Karpas-422 (cell line): ENCODE results near the gene PTPRO. TPM values are rescaled to one million over a fixed set of nuclear protein-coding genes. Genes with fewer than 3 reads are reported as not detected.

Experiments used
- DNase-seq: peaks from one replicate; pipeline ENCODE4 v3.0.0-alpha.2; 2015
- H2AFZ ChIP-seq: fragments of 200-600 bp; sonication (generic); 2 replicates; pipeline ENCODE4 v1.6.1; 2014; ENCODE audit warnings: antibody characterized with exemption, low read length, mixed read lengths
- H3K27ac ChIP-seq: fragments of 200-600 bp; sonication (generic); 2 replicates; pipeline ENCODE4 v1.5.1; 2014; ENCODE audit warnings: mild to moderate bottlenecking, low read length, moderate library complexity
- H3K27me3 ChIP-seq: fragments of 200-600 bp; sonication (generic); 2 replicates; pipeline ENCODE4 v1.6.1; 2014; ENCODE audit warnings: low read length, mixed read lengths
- H3K36me3 ChIP-seq: fragments of 200-600 bp; sonication (generic); 2 replicates; pipeline ENCODE4 v1.6.1; 2014; ENCODE audit warnings: low read length, mixed read lengths; ENCODE audit not compliant: insufficient read depth
- H3K4me1 ChIP-seq: fragments of 200-600 bp; sonication (generic); 2 replicates; pipeline ENCODE4 v1.6.1; 2014; ENCODE audit warnings: mild to moderate bottlenecking, low read length, mixed read lengths
- H3K4me2 ChIP-seq: fragments of 200-600 bp; sonication (generic); 2 replicates; pipeline ENCODE4 v1.6.1; 2014; ENCODE audit warnings: low read length, low read depth, mild to moderate bottlenecking; ENCODE audit not compliant: poor library complexity, severe bottlenecking
- H3K4me3 ChIP-seq: fragments of 200-600 bp; sonication (generic); 2 replicates; pipeline ENCODE4 v1.5.1; 2014; ENCODE audit warnings: mild to moderate bottlenecking, antibody characterized with exemption, low read length, mixed read lengths
- H3K79me2 ChIP-seq: fragments of 200-600 bp; sonication (generic); 2 replicates; pipeline ENCODE4 v1.6.1; 2014; ENCODE audit warnings: mild to moderate bottlenecking, low read length, mixed read lengths
- H3K9ac ChIP-seq: fragments of 200-600 bp; sonication (generic); 2 replicates; pipeline ENCODE4 v1.6.0; 2014; ENCODE audit warnings: low read length
- H3K9me2 ChIP-seq: fragments of 200-600 bp; sonication (generic), shearing (Covaris generic); replicated peaks from 2 replicates; pipeline ENCODE4 v1.6.0; 2014; ENCODE audit warnings: mild to moderate bottlenecking, low read length, moderate library complexity; ENCODE audit not compliant: insufficient read depth
- H3K9me3 ChIP-seq: fragments of 300-700, 200-600 bp; sonication (generic); 2 replicates; pipeline ENCODE4 v1.6.1; 2014; ENCODE audit warnings: low read length, mixed read lengths
- H4K20me1 ChIP-seq: fragments of 200-600 bp; sonication (generic); 2 replicates; pipeline ENCODE4 v1.6.1; 2014; ENCODE audit warnings: mild to moderate bottlenecking, antibody characterized with exemption, low read length, low read depth; ENCODE audit not compliant: insufficient read depth
- total RNA-seq: library from RNA; depleted of rRNA; stranded (reverse); fragments of >200 nt; shearing (Covaris generic); gene quantifications from 2 replicates; pipeline ENCODE4 v1.2.3, GENCODE V29; 2014; ENCODE audit warnings: low replicate concordance

PTPRO gene
- total RNA-seq, 1 experiment from 2014 or later: not detected

DNA sequence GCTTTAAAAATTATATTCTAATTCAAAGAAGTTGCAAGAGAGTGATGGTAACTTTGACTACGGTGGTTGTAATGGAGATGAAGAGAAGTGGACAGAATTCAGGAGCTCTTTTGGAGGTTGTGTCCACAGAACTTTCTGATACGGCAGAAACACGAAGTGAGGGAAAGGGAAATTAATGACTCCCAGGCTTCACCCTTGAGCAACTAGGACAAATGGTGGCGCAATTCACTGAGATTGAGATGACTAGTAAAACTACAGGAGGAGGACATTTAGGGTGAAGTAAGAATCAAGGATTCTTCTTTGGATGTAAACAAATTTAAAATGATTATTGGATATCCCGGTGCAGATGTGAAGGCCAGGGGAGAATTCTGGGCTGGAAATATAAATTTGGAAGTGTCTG, 212.6 kb downstream of the PTPRO start:
- H3K4me1 ChIP-seq: peaks cover 7% of the 10 kb centered on the region; the same call in 1 of the 2 replicates
- H3K4me2 ChIP-seq: no peak overlapping the region
- H3K9me2 ChIP-seq: no peaks in the 10 kb centered on the region
- no peak overlapping the region for H2AFZ ChIP-seq
- H4K20me1 ChIP-seq: no peaks in the 10 kb centered on the region
- H3K9me3 ChIP-seq: no peaks in the 10 kb centered on the region
- H3K36me3 ChIP-seq: no peaks in the 10 kb centered on the region
- no peak overlapping the region for H3K9ac ChIP-seq
- no peak for DNase-seq
- no peak overlapping the region for H3K27ac ChIP-seq
- H3K27me3 ChIP-seq: no peaks in the 10 kb centered on the region
- no peaks in the 10 kb centered on the region for H3K79me2 ChIP-seq
- no peak overlapping the region for H3K4me3 ChIP-seq

DNA sequence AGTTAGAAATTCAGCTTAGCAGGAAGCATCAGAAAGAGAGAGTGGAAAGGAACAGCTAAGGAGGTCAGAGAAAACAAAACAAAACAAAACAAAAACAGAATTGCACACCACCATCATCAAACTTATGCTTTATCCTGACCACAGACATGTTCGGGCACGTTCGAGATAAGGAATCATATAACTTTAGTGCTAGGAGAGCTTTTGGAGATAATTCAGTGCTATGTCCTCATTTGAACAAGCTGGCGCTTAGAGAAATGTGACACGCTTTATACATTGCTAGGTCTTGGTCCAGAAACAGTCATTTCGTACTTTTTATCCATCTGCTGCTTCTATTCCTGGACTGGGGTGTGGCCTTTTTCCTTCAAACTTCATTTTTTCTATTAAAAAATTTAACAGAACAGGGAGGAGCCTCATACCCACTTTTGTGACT, 213.1 kb downstream of the PTPRO start:
- H3K9me2 ChIP-seq: no peaks in the 10 kb centered on the region
- H3K9me3 ChIP-seq: no peaks in the 10 kb centered on the region
- no peaks in the 10 kb centered on the region for H3K36me3 ChIP-seq
- H3K9ac ChIP-seq: no peak overlapping the region
- no peak overlapping the region for H2AFZ ChIP-seq
- DNase-seq: no peak
- H4K20me1 ChIP-seq: no peaks in the 10 kb centered on the region
- no peak overlapping the region for H3K4me3 ChIP-seq
- peaks cover 7% of the 10 kb centered on the region; the same call in 1 of the 2 replicates for H3K4me1 ChIP-seq
- H3K27ac ChIP-seq: no peak overlapping the region
- H3K27me3 ChIP-seq: no peaks in the 10 kb centered on the region
- no peaks in the 10 kb centered on the region for H3K79me2 ChIP-seq
- no peak overlapping the region for H3K4me2 ChIP-seq

DNA sequence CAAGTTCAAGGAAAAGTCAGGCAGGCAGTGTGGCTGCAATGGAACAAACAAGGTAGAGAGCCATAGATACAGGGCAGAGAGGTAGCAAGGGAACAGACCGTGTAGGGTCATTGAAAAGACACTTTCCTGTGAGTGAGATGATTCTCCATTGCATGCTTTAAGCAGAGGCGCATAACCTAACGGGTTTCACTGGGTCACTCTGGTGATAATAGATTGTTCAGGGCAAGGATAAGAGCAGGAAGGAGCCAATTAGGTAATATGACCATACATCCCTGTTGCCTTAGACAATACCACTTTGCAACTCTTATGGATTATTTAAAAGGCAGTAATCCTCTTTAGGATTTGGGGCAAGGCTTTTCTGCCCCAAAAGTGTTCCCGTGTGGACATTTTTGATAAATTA, 214.1 kb downstream of the PTPRO start:
- H3K4me2 ChIP-seq: no peak overlapping the region
- no peak for DNase-seq

DNA sequence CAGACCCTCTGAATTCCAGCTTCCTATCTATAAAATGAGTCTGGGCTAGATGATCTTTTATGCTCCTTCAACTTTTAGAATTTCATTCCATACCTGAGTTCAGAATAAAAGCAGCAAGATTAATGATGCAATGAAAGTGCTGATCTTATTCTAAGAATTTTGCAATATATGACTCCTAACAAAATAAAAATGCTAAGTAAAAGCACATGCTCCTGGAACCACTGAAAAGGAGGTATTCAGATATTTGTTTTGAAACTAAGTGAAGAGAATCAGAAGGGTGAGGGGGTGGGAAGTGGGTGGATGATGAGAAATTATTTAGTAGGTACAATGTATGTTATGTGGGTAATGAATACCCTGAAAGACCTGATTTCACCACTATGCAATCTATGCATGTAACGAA, 216.6 kb downstream of the PTPRO start:
- H3K79me2 ChIP-seq: no peaks in the 10 kb centered on the region
- DNase-seq: no peak
- no peaks in the 10 kb centered on the region for H3K27me3 ChIP-seq
- no peak overlapping the region for H2AFZ ChIP-seq
- H3K4me2 ChIP-seq: no peak overlapping the region
- H3K36me3 ChIP-seq: no peaks in the 10 kb centered on the region
- no peak overlapping the region for H3K9ac ChIP-seq
- no peaks in the 10 kb centered on the region for H3K9me3 ChIP-seq
- peaks cover 7% of the 10 kb centered on the region; the same call in 1 of the 2 replicates for H3K4me1 ChIP-seq
- H3K27ac ChIP-seq: no peak overlapping the region
- no peaks in the 10 kb centered on the region for H3K9me2 ChIP-seq
- no peak overlapping the region for H3K4me3 ChIP-seq
- no peaks in the 10 kb centered on the region for H4K20me1 ChIP-seq

More for the DNA sequence above, 214.1 kb downstream of the PTPRO start:
- Histone ChIP-seq H3K9ac (no peak overlapping the region), H3K27me3 (no peaks in the 10 kb centered on the region), H3K9me2 (no peaks in the 10 kb centered on the region), H3K36me3 (no peaks in the 10 kb centered on the region), H4K20me1 (no peaks in the 10 kb centered on the region), H3K9me3 (no peaks in the 10 kb centered on the region), H3K4me1 (peaks cover 7% of the 10 kb centered on the region; the same call in 1 of the 2 replicates), H3K79me2 (no peaks in the 10 kb centered on the region), H3K27ac (no peak overlapping the region), H2AFZ (no peak overlapping the region), H3K4me3 (no peak overlapping the region)

DNA sequence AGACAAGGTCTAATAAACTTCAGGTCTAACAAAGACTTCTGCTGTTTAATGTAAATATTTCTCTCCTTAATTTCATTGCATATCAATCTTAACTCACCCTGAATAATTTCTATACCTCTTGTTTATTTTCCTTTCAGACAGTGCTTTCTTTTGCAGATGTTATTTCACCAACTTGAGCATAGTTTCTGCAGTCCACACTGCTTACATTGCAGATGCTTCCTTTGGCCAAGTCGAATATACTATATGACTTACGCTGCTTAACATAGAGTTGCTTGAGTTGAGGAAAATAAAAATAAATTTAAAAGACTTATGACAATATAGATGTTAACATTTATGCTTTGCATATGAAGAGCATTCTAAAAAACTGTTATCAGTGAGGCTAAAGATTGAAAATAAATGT, 217.7 kb downstream of the PTPRO start:
- Histone ChIP-seq H4K20me1 (no peaks in the 10 kb centered on the region), H3K79me2 (no peaks in the 10 kb centered on the region), H3K9me2 (no peaks in the 10 kb centered on the region), H3K36me3 (no peaks in the 10 kb centered on the region), H3K27me3 (no peaks in the 10 kb centered on the region), H3K4me3 (no peak overlapping the region), H3K4me2 (no peak overlapping the region), H2AFZ (no peak overlapping the region), H3K27ac (no peak overlapping the region), H3K9me3 (no peaks in the 10 kb centered on the region), H3K4me1 (no peaks in the 10 kb centered on the region), H3K9ac (no peak overlapping the region)
- no peak for DNase-seq

DNA sequence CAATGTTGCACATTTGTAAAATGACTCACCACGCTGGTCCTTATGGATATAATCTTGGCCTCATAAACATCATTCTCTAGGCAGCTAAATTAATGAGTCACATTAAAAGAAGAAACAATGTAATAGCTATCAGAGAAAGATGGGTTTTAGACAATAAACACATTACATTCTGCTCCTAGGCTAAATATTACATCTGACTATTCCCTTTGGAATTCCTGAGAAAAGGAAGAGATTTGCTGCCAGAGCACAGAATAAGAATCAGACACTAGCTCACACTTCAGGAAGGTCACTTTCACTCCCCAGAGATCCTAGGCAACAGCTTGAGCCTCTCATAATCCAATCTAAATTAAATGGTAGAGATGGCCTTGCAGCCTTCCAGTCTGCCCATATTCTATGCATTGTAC, 218.2 kb downstream of the PTPRO start:
- Histone ChIP-seq H3K9ac (no peak overlapping the region), H2AFZ (no peak overlapping the region)

DNA sequence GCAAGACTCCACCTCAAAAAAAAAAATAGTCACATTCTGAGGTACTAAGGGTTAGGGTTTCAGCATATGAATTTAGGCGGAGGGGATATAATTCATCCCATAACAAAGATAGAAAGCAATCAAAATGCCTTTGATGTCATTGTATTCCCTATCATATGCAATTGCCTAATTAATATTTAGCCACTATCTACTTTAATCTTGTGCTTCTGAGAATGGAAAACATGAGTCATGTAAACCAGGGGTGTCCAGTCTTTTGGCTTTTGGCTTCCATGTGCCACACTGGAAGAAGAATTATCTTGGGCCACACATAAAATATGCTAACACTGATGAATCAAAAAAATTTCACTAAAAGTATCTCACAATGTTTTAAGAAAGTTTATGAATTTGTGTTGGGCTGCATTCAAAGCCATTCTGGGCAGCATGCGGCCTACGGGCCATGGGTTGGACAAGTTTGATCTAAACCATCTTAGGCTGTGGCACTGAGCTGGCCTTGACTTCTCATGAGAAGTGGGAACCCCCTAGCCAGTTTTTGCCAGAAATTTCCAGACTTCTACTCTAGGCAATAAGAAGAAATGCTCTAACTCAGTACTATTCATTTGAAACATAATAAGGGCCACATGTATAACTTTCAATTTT, 219.8 kb downstream of the PTPRO start:
- H3K27ac ChIP-seq: no peak overlapping the region
- no peaks in the 10 kb centered on the region for H3K27me3 ChIP-seq
- H2AFZ ChIP-seq: no peak overlapping the region
- no peaks in the 10 kb centered on the region for H3K9me3 ChIP-seq
- H3K4me3 ChIP-seq: no peak overlapping the region
- no peaks in the 10 kb centered on the region; the same call in 1 of the 2 replicates for H3K4me1 ChIP-seq
- DNase-seq: no peak
- H3K9ac ChIP-seq: no peak overlapping the region
- H4K20me1 ChIP-seq: no peaks in the 10 kb centered on the region
- no peak overlapping the region for H3K4me2 ChIP-seq
- no peaks in the 10 kb centered on the region for H3K79me2 ChIP-seq
- H3K9me2 ChIP-seq: no peaks in the 10 kb centered on the region
- H3K36me3 ChIP-seq: no peaks in the 10 kb centered on the region

More for the DNA sequence above, 218.2 kb downstream of the PTPRO start:
- Histone ChIP-seq H3K27ac (no peak overlapping the region), H3K4me2 (no peak overlapping the region), H3K9me3 (no peaks in the 10 kb centered on the region), H3K4me3 (no peak overlapping the region), H3K9me2 (no peaks in the 10 kb centered on the region), H3K4me1 (no peaks in the 10 kb centered on the region), H3K27me3 (no peaks in the 10 kb centered on the region), H3K79me2 (no peaks in the 10 kb centered on the region), H3K36me3 (no peaks in the 10 kb centered on the region), H4K20me1 (no peaks in the 10 kb centered on the region)
- no peak for DNase-seq

DNA sequence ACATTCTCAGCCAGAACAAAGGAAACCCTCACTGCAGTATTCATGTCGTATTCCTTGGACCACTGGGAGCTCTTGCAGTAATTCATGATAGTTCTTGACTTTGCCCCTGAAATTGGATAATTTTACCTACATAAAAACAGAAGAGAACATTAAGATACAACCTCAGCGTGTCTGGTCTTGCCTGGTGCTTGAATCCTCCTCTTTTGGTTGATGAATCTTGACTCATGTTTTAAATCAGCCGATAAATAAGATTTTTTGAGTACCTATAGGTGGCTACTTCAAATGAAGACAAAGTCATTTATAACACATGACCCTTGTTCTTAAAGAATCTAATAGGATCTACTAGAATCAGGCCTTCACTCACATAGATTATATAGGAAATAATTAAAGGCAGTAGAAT, 221.0 kb downstream of the PTPRO start:
- H2AFZ ChIP-seq: no peak overlapping the region
- no peak overlapping the region for H3K4me3 ChIP-seq
- no peak overlapping the region for H3K9ac ChIP-seq
- H3K9me3 ChIP-seq: no peaks in the 10 kb centered on the region
- no peaks in the 10 kb centered on the region for H3K27me3 ChIP-seq
- no peak overlapping the region for H3K4me2 ChIP-seq
- no peak overlapping the region for H3K27ac ChIP-seq
- H3K4me1 ChIP-seq: no peaks in the 10 kb centered on the region; the same call in 1 of the 2 replicates
- no peaks in the 10 kb centered on the region for H4K20me1 ChIP-seq
- H3K36me3 ChIP-seq: no peaks in the 10 kb centered on the region
- H3K9me2 ChIP-seq: no peaks in the 10 kb centered on the region
- H3K79me2 ChIP-seq: no peaks in the 10 kb centered on the region
- no peak for DNase-seq
